Activated T-helper 1 cell treated with anti-CD3 and anti-CD28 coated beads, Interleukin-2, amount 50 U/mL, for 16 hours (primary cell): Measurements from ENCODE around the gene HSD11B2.

ENCODE experiments used
- DNase-seq, 2 donors: peaks; one replicate each; pipeline ENCODE4 v3.0.0-alpha.2; 2020; ENCODE audit warnings: low read depth in 1 of 2, low spot score in 1 of 2

Gene HSD11B2

GRCh38 chr16:67430977-67431774 is at the start of gene HSD11B2:
HSD11B2 (plus strand) TSS chr16:67431121; CDS start chr16:67431249, 128 bp downstream.
- no peak for DNase-seq

- DNase-seq = no peak
Observed at GRCh38 chr16:67383284-67383683, 47.6 kb upstream of the HSD11B2 start.

GRCh38 chr16:67384778-67385510 is 46.0 kb upstream of the HSD11B2 start:
- no peak for DNase-seq

GRCh38 chr16:67386861-67387455 is 44.0 kb upstream of the HSD11B2 start:
- no peak for DNase-seq

- DNase-seq = no peak
Observed at GRCh38 chr16:67387479-67388079, 43.3 kb upstream of the HSD11B2 start.

GRCh38 chr16:67388191-67388590 is 42.7 kb upstream of the HSD11B2 start:
- DNase-seq = no peak

GRCh38 chr16:67388591-67388990 is 42.3 kb upstream of the HSD11B2 start:
- DNase-seq = no peak

- no peak for DNase-seq
Observed at GRCh38 chr16:67389911-67390815, 40.8 kb upstream of the HSD11B2 start.

- no peak for DNase-seq
Observed at GRCh38 chr16:67390816-67391423, 40.0 kb upstream of the HSD11B2 start.

GRCh38 chr16:67391424-67392300 is 39.3 kb upstream of the HSD11B2 start:
- DNase-seq = no peak

GRCh38 chr16:67392301-67393059 is 38.4 kb upstream of the HSD11B2 start:
- no peak for DNase-seq

- no peak for DNase-seq
Observed at GRCh38 chr16:67393111-67393787, 37.7 kb upstream of the HSD11B2 start, which contains the start of gene TPPP3. TPPP3 (minus strand) TSS chr16:67393498; CDS start chr16:67391111, 2,387 bp downstream.

GRCh38 chr16:67393788-67394154 is 37.1 kb upstream of the HSD11B2 start:
- no peak for DNase-seq

GRCh38 chr16:67394155-67395104 is 36.5 kb upstream of the HSD11B2 start:
- no peak for DNase-seq

GRCh38 chr16:67395105-67395457 is 35.8 kb upstream of the HSD11B2 start:
- no peak for DNase-seq

GRCh38 chr16:67395458-67396158 is 35.3 kb upstream of the HSD11B2 start:
- no peak for DNase-seq
